PC-9 (cell line): ENCODE results near the gene RBP5. TPM values are rescaled to one million over a fixed set of nuclear protein-coding genes. Genes with fewer than 3 reads are reported as not detected.

ENCODE experiments used
- BruUV-seq: library from RNA; stranded (reverse); fragments of 400-500 nt; replicated peaks from 2 replicates; lab custom pipeline; 2021; lab: Mats Ljungman, UMichigan
- CTCF ChIA-PET: fragments of 300-600 bp; sonication (Branson Sonifier 250); formaldehyde crosslinking; loops from one replicate; lab custom pipeline; 2022; ENCODE audit warnings: antibody characterized with exemption; lab: Charles Lee
- POLR2A ChIA-PET: fragments of 300-600 bp; sonication (Branson Sonifier 250); formaldehyde crosslinking; loops from one replicate; lab custom pipeline; 2022; ENCODE audit warnings: antibody characterized with exemption; ENCODE audit not compliant: unreplicated experiment; lab: Charles Lee
- DNase-seq, 2 experiments: peaks; one replicate each; pipeline versions ENCODE4 v3.0.0 to v3.0.0-alpha.2; 2015 to 2022; ENCODE audit warnings: mixed read lengths in 1 of 2
- H2AFZ ChIP-seq: fragments of 200-600 bp; sonication (generic); 2 replicates; pipeline ENCODE4 v1.8.1; 2017; ENCODE audit warnings: antibody characterized with exemption
- H3F3A ChIP-seq: fragments of 200-600 bp; sonication (generic); 2 replicates; pipeline ENCODE4 v1.8.1; 2017; ENCODE audit warnings: antibody characterized with exemption, mild to moderate bottlenecking, low read depth; ENCODE audit not compliant: insufficient read depth
- H3K27ac ChIP-seq: fragments of 200-600 bp; sonication (generic); 2 replicates; pipeline ENCODE4 v1.6.1; 2016; ENCODE audit warnings: mixed run types
- H3K27me3 ChIP-seq: fragments of 200-600 bp; sonication (generic); 2 replicates; pipeline ENCODE4 v1.6.1; 2016; ENCODE audit warnings: low read depth, mixed run types; ENCODE audit not compliant: insufficient read depth
- H3K36me3 ChIP-seq: fragments of 200-600 bp; sonication (generic); 2 replicates; pipeline ENCODE4 v1.6.1; 2016; ENCODE audit warnings: low read depth, mixed run types
- H3K4me1 ChIP-seq: fragments of 200-600 bp; sonication (generic); replicated peaks from 2 replicates; pipeline ENCODE4 v1.6.1; 2016; ENCODE audit warnings: mixed run types; ENCODE audit not compliant: insufficient read depth
- H3K4me2 ChIP-seq: fragments of 200-600 bp; sonication (generic); 2 replicates; pipeline ENCODE4 v1.6.1; 2017; ENCODE audit warnings: mixed run types
- H3K4me3 ChIP-seq: fragments of 200-600 bp; sonication (generic); 2 replicates; pipeline ENCODE4 v1.6.1; 2016; ENCODE audit warnings: mixed run types
- H3K79me2 ChIP-seq: fragments of 200-600 bp; sonication (generic); 2 replicates; pipeline ENCODE4 v1.6.1; 2017; ENCODE audit warnings: low read depth, mixed run types
- H3K9me2 ChIP-seq: fragments of 200-600 bp; sonication (generic); 2 replicates; pipeline ENCODE4 v1.8.1; 2017; ENCODE audit warnings: mild to moderate bottlenecking; ENCODE audit not compliant: insufficient read depth
- H3K9me3 ChIP-seq: fragments of 200-600 bp; sonication (generic); 2 replicates; pipeline ENCODE4 v1.8.1; 2016; ENCODE audit warnings: low read depth; ENCODE audit not compliant: insufficient read depth
- H4K20me1 ChIP-seq: fragments of 200-600 bp; sonication (generic); 2 replicates; pipeline ENCODE4 v1.8.1; 2017; ENCODE audit not compliant: insufficient read depth
- CTCF ChIP-seq: fragments of 200-600 bp; sonication (generic); conservative IDR thresholded peaks from 2 replicates; pipeline ENCODE4 v1.6.1; 2017; ENCODE audit warnings: mixed run types, antibody characterized with exemption, mild to moderate bottlenecking, moderate library complexity
- EZH2 ChIP-seq: fragments of 200-600 bp; sonication (generic); IDR thresholded peaks from 2 replicates; pipeline ENCODE4 v1.8.0; 2017; ENCODE audit warnings: antibody characterized with exemption, low read depth
- intact Hi-C: fragments of 100-400 bp; cut with micrococcal nuclease; formaldehyde crosslinking; loops from one replicate; pipeline ENCODE4 v1.10.0; 2022; ENCODE audit not compliant: unreplicated experiment
- total RNA-seq: library from RNA; stranded (reverse); gene quantifications from 2 replicates; pipeline ENCODE4 v1.2.3, GENCODE V29; 2021

RBP5 gene
- total RNA-seq, 1 experiment from 2014 or later: 0.74 TPM

GRCh38 chr12:7109572-7109920 lies 19.1 kb downstream of the RBP5 start:
- no peaks in the 10 kb centered on the region for H3K9me2 ChIP-seq
- no peak for TF ChIP-seq EZH2
- TF ChIP-seq CTCF: no peak
- H4K20me1 ChIP-seq: peaks cover 8% of the 10 kb centered on the region; the same call in 1 of the 2 replicates
- CTCF ChIA-PET: interaction anchor here (0.5 to 2.7 kb wide), 4 partner anchors 165 to 503 kb away, joined by 3 to 15 read pairs (median 4); partner anchors contain the start of genes C12orf57 and RNU7-1
- H3K9me3 ChIP-seq: peaks cover 11% of the 10 kb centered on the region
- peaks cover 19% of the 10 kb centered on the region for H3K36me3 ChIP-seq
- peaks cover 39% of the 10 kb centered on the region for H3K79me2 ChIP-seq
- no peaks in the 10 kb centered on the region for H3K27me3 ChIP-seq
- H3K4me3 ChIP-seq: peak overlapping the region; percentile 79
- intact Hi-C loops: loop anchor here (1.0 to 2.0 kb wide), 3 partner anchors 17 to 241 kb away; partner anchors contain the start of genes C12orf57 and C1R
- DNase-seq: no peak
- peaks cover 28% of the 10 kb centered on the region for H3K4me1 ChIP-seq
- TSS peak; percentile 66 for BruUV-seq
- no peak overlapping the region for H2AFZ ChIP-seq
- peaks cover 27% of the 10 kb centered on the region for H3F3A ChIP-seq
- H3K4me2 ChIP-seq: peak overlapping the region; percentile 84
- POLR2A ChIA-PET: interaction anchor here (0.6 to 2.3 kb wide), 2 partner anchors 17 to 166 kb away, joined by 6 to 27 read pairs; partner anchors contain the start of genes C12orf57 and RNU7-1
- no peak overlapping the region for H3K27ac ChIP-seq

- CTCF ChIA-PET: interaction anchor here (0.5 to 2.7 kb wide), 13 partner anchors 16 to 502 kb away, joined by 3 to 15 read pairs (median 4); partner anchors contain the start of genes C12orf57, RNU7-1 and USP5
- BruUV-seq: no TSS peak
- intact Hi-C loops: loop anchor here (1.0 to 2.0 kb wide), 7 partner anchors 17 to 240 kb away; partner anchors contain the start of genes C12orf57, C1R, C1S and LPCAT3
- peak; percentile 72 to 91 for DNase-seq
- H3K79me2 ChIP-seq: peaks cover 39% of the 10 kb centered on the region
- peak; percentile 97 for TF ChIP-seq CTCF
- no peak for TF ChIP-seq EZH2
- peaks cover 20% of the 10 kb centered on the region for H3K36me3 ChIP-seq
- peaks cover 8% of the 10 kb centered on the region; the same call in 1 of the 2 replicates for H4K20me1 ChIP-seq
- H3K9me3 ChIP-seq: peaks cover 11% of the 10 kb centered on the region
- peak within 1 kb of the TSS; percentile 84 for H3K4me2 ChIP-seq
- H3K27me3 ChIP-seq: no peaks in the 10 kb centered on the region
- H3K9me2 ChIP-seq: no peaks in the 10 kb centered on the region
- H3K4me3 ChIP-seq: peak within 1 kb of the TSS; percentile 79
- peak within 1 kb of the TSS; percentile 88 for H2AFZ ChIP-seq
- peaks cover 27% of the 10 kb centered on the region for H3F3A ChIP-seq
- peaks cover 28% of the 10 kb centered on the region for H3K4me1 ChIP-seq
- POLR2A ChIA-PET: interaction anchor here (0.5 to 2.3 kb wide), 13 partner anchors 10 to 577 kb away, joined by 3 to 27 read pairs (median 4); partner anchors contain the start of genes C12orf57, GAPDH and RNU7-1
- peak within 1 kb of the TSS; percentile 76 for H3K27ac ChIP-seq
Observed at GRCh38 chr12:7108796-7109571, 19.7 kb downstream of the RBP5 start, which contains the start of gene C1RL. Gene C1RL (minus strand): TSS chr12:7109214. CDS start chr12:7109180, 34 bp downstream.
